LNCAP (cell line): ENCODE data around the gene B4GALT6.

Source experiments
- TF ChIP-seq, protein P1 (sequence below): fragments of 450-650 bp; IDR thresholded peaks from 2 replicates; pipeline ENCODE4 v1.5.1; 2017; ENCODE audit warnings: mild to moderate bottlenecking

The B4GALT6 gene

GRCh38 chr18:31595121-31595771 lies 89.1 kb downstream of the B4GALT6 start:
- TF ChIP-seq, protein P1, sequence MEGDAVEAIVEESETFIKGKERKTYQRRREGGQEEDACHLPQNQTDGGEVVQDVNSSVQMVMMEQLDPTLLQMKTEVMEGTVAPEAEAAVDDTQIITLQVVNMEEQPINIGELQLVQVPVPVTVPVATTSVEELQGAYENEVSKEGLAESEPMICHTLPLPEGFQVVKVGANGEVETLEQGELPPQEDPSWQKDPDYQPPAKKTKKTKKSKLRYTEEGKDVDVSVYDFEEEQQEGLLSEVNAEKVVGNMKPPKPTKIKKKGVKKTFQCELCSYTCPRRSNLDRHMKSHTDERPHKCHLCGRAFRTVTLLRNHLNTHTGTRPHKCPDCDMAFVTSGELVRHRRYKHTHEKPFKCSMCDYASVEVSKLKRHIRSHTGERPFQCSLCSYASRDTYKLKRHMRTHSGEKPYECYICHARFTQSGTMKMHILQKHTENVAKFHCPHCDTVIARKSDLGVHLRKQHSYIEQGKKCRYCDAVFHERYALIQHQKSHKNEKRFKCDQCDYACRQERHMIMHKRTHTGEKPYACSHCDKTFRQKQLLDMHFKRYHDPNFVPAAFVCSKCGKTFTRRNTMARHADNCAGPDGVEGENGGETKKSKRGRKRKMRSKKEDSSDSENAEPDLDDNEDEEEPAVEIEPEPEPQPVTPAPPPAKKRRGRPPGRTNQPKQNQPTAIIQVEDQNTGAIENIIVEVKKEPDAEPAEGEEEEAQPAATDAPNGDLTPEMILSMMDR: no peak

- TF ChIP-seq, protein P1: no peak
Measured at GRCh38 chr18:31592506-31593157, 91.7 kb downstream of the B4GALT6 start.

DNA sequence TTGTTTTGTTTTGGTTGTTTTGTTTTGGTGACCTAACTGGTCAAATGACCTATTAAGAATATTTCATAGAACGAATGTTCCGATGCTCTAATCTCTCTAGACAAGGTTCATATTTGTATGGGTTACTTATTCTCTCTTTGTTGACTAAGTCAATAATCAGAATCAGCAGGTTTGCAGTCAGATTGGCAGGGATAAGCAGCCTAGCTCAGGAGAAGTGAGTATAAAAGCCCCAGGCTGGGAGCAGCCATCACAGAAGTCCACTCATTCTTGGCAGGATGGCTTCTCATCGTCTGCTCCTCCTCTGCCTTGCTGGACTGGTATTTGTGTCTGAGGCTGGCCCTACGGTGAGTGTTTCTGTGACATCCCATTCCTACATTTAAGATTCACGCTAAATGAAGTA lies 92.8 kb downstream of the B4GALT6 start, which contains the start of gene TTR:
Gene TTR, plus strand, starts transcription at position 250 of the 400 bp plus-strand sequence. Its CDS starts 26 bp downstream, at position 276.
- TF ChIP-seq, protein P1: no peak

DNA sequence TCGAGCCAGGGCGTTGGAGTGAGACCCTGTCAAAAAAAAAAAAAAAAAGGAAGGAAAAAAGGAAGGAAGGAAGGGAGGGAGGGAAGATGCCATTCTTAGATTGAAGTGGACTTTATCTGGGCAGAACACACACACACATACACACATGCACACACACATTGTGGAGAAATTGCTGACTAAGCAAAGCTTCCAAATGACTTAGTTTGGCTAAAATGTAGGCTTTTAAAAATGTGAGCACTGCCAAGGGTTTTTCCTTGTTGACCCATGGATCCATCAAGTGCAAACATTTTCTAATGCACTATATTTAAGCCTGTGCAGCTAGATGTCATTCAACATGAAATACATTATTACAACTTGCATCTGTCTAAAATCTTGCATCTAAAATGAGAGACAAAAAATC lies 93.3 kb downstream of the B4GALT6 start:
- TF ChIP-seq, protein P1: no peak

- TF ChIP-seq, protein P1: no peak
Measured at GRCh38 chr18:31590570-31590969, 93.8 kb downstream of the B4GALT6 start.

GRCh38 chr18:31587529-31587928 lies 96.9 kb downstream of the B4GALT6 start:
- TF ChIP-seq, protein P1: no peak

DNA sequence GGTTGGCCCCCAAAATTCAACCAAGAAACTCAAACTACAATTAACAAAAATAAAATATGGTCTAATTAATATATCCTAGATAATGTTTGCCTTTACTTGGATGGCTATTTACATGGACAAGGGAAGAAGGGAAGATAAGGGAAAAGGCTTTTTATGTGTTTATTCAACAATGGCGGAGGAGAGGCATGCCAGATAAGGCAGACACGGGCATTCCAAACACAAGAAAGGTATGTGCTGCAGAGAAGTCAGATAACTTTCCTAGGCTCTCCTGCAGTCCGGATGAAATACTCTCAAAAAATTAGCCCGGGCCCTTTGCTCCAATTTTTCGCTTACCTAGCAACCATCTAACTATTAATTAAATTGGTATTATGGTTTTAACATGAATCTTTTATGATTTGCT lies 97.8 kb downstream of the B4GALT6 start:
- TF ChIP-seq, protein P1: no peak
